Esophagus squamous epithelium (tissue), 5 donors: Measurements from ENCODE around the gene FBXO24. TPM values are rescaled to one million over a fixed set of nuclear protein-coding genes. Genes with fewer than 3 reads are reported as not detected.
A peak's percentile ranks its signal among the peaks of the same experiment; 100 is the strongest.

Source experiments
- DNase-seq: peaks from one replicate; lab custom pipeline; 2025; lab: John Stamatoyannopoulos, UW
- H3K27ac ChIP-seq, 4 donors: fragments of 200-600 bp; sonication (generic); one replicate each; pipeline ENCODE4 v1.5.1; 2016 to 2019; ENCODE audit warnings: mild to moderate bottlenecking in 1 of 4
- H3K27me3 ChIP-seq, 4 donors: fragments of 200-600 bp; sonication (generic); 1 replicate in 3 of 4; 2 replicates in 1 of 4; pipeline versions ENCODE4 v1.5.1 to v1.6.0; 2017 to 2021; ENCODE audit warnings: antibody characterized with exemption in 1 of 4
- H3K36me3 ChIP-seq, 3 donors: fragments of 200-600 bp; sonication (generic); one replicate each; pipeline ENCODE4 v1.5.1; 2016 to 2019
- H3K4me1 ChIP-seq, 3 donors: fragments of 200-600 bp; sonication (generic); one replicate each; pipeline ENCODE4 v1.5.1; 2017 to 2019
- H3K4me3 ChIP-seq, 4 donors: fragments of 200-600 bp; sonication (generic); 1 replicate in 3 of 4; 2 replicates in 1 of 4; pipeline ENCODE4 v1.5.1; 2016 to 2019; ENCODE audit warnings: mild to moderate bottlenecking in 2 of 4, moderate library complexity in 1 of 4
- H3K9me3 ChIP-seq, 3 donors: fragments of 200-600 bp; sonication (generic); one replicate each; pipeline ENCODE4 v1.5.1; 2016 to 2019
- CTCF ChIP-seq, 6 experiments: fragments of 450-650 bp in 4 of 6; fragments of 200-600 bp in 2 of 6; sonication (generic) in 2 of 6; IDR thresholded peaks; one replicate each; pipeline ENCODE4 v1.5.1; 2016 to 2019; ENCODE audit warnings: antibody characterized with exemption in 6 of 6, mild to moderate bottlenecking in 4 of 6, moderate library complexity in 4 of 6
- POLR2A ChIP-seq, 4 donors: fragments of 450-650 bp; IDR thresholded peaks; one replicate each; pipeline ENCODE4 v1.6.1; 2017; ENCODE audit warnings: antibody characterized with exemption in 4 of 4, mild to moderate bottlenecking in 4 of 4, moderate library complexity in 3 of 4
- WGBS, 2 donors: methylation state at CpG; one replicate each; pipeline ENCODE4 v1.1.5; 2018; 5-methylcytosine and 5-hydroxymethylcytosine counted together
- intact Hi-C: fragments of 100-400 bp; cut with DNase I; formaldehyde crosslinking; loops from one replicate; pipeline ENCODE4 v1.15.0; 2022
- total RNA-seq, 4 donors: library from RNA; depleted of rRNA; stranded (reverse); fragments of >200 nt; gene quantifications; one replicate each; pipeline ENCODE4 v1.1.0, GENCODE V29; 2016
- donor health status: DM: yes; HTN: yes; CAD: no.

FBXO24 gene
- total RNA-seq, 4 donors from 2014 or later, result 0.19 to 1.6 (median 0.29) TPM; not detected in 1

GRCh38 chr7:100609958-100610357 lies 23.8 kb downstream of the FBXO24 start:
- no peak for TF ChIP-seq CTCF (IDR thresholded peaks at IDR 0.05)
- no peak for TF ChIP-seq POLR2A (IDR thresholded peaks at IDR 0.05)
- DNase-seq, result no peak
- no peak overlapping the region for H3K27ac ChIP-seq
- no peaks in the 10 kb centered on the region for H3K9me3 ChIP-seq
- intact Hi-C loops, result no loop called here
- 87 to 93% methylated on average over 4 to 5 of the region's 5 CpGs for WGBS, 2 donors
- H3K36me3 ChIP-seq, result peaks cover 0 to 6% (median 0%) of the 10 kb centered on the region in 3 donors
- H3K4me3 ChIP-seq, result no peak overlapping the region
- peaks cover 15 to 33% (median 17%) of the 10 kb centered on the region in 3 donors for H3K4me1 ChIP-seq
- H3K27me3 ChIP-seq, result no peaks in the 10 kb centered on the region

GRCh38 chr7:100611983-100612729 lies 26.0 kb downstream of the FBXO24 start, which contains the start of gene MOSPD3:
MOSPD3 (plus strand) TSS chr7:100612540; CDS start chr7:100612792, 252 bp downstream.
- H3K4me1 ChIP-seq, result peaks cover 8 to 21% (median 12%) of the 10 kb centered on the region in 3 donors
- 0% methylated on average over 7 to 12 of the region's 61 CpGs for WGBS, 2 donors
- intact Hi-C loops, result no loop called here
- TF ChIP-seq POLR2A (IDR thresholded peaks at IDR 0.05) (peak in 3 of 4 donors; percentile 65 to 82 (median 79)), CTCF (IDR thresholded peaks at IDR 0.05) (peak in 3 of 6 experiments; percentile 26 to 29 (median 28))
- no peaks in the 10 kb centered on the region for H3K27me3 ChIP-seq
- peak; percentile 87 for DNase-seq
- H3K9me3 ChIP-seq, result no peaks in the 10 kb centered on the region
- peaks cover 0 to 19% (median 0%) of the 10 kb centered on the region in 3 donors for H3K36me3 ChIP-seq
- peak within 1 kb of the TSS; percentile 56 to 90 (median 76) for H3K4me3 ChIP-seq
- peak within 1 kb of the TSS; percentile 88 to 97 (median 92) for H3K27ac ChIP-seq

- WGBS, 2 donors, result 0% methylated on average over 3 to 4 of the region's 29 CpGs
- intact Hi-C loops, result no loop called here
- TF ChIP-seq POLR2A (IDR thresholded peaks at IDR 0.05), result no peak
- peak in 1 of 6 experiments; percentile 3 for TF ChIP-seq CTCF (IDR thresholded peaks at IDR 0.05)
- no peak for DNase-seq
- Histone ChIP-seq H3K36me3 (peaks cover 0 to 19% (median 0%) of the 10 kb centered on the region in 3 donors), H3K27me3 (no peaks in the 10 kb centered on the region), H3K9me3 (no peaks in the 10 kb centered on the region), H3K4me1 (peaks cover 8 to 21% (median 12%) of the 10 kb centered on the region in 3 donors), H3K4me3 (peak overlapping the region; percentile 56 to 90 (median 76)), H3K27ac (peak overlapping the region; percentile 88 to 97 (median 92))
Observed at GRCh38 chr7:100612730-100613390, 26.7 kb downstream of the FBXO24 start.

- no peaks in the 10 kb centered on the region for H3K27me3 ChIP-seq
- peak overlapping the region in 3 of 4 donors; percentile 71 to 90 (median 80) for H3K4me3 ChIP-seq
- WGBS, 2 donors, result 88 to 90% methylated on average over 6 to 8 of the region's 13 CpGs
- peaks cover 8 to 21% (median 12%) of the 10 kb centered on the region in 3 donors for H3K4me1 ChIP-seq
- H3K9me3 ChIP-seq, result no peaks in the 10 kb centered on the region
- peaks cover 0 to 19% (median 0%) of the 10 kb centered on the region in 3 donors for H3K36me3 ChIP-seq
- TF ChIP-seq CTCF (IDR thresholded peaks at IDR 0.05) (no peak), POLR2A (IDR thresholded peaks at IDR 0.05) (no peak)
- no peak overlapping the region for H3K27ac ChIP-seq
- intact Hi-C loops, result no loop called here
- DNase-seq, result no peak
Observed at GRCh38 chr7:100613412-100614175, 27.5 kb downstream of the FBXO24 start.
